Suprapubic skin (tissue), 4 donors: ENCODE data around the gene VTI1A.

Experiments
- EP300 ChIP-seq: sonication (generic); formaldehyde crosslinking; IDR thresholded peaks from one replicate; pipeline ENCODE4 v1.6.1; 2017; ENCODE audit warnings: antibody characterized with exemption
- POLR2A ChIP-seq, 2 donors: fragments of 450-650 bp; IDR thresholded peaks; one replicate each; pipeline ENCODE4 v1.6.1; 2017; ENCODE audit warnings: antibody characterized with exemption in 2 of 2, mild to moderate bottlenecking in 2 of 2, moderate library complexity in 2 of 2
- POLR2AphosphoS5 ChIP-seq, 3 donors: sonication (generic); formaldehyde crosslinking; IDR thresholded peaks; one replicate each; pipeline ENCODE4 v1.6.1; 2017; ENCODE audit warnings: antibody characterized with exemption in 3 of 3
- TF ChIP-seq, protein P1 (sequence below), 2 donors: fragments of 200-600 bp in 1 of 2; fragments of 450-650 bp in 1 of 2; sonication (generic) in 1 of 2; IDR thresholded peaks; one replicate each; pipeline ENCODE4 v1.5.1; 2016 to 2019; ENCODE audit warnings: antibody characterized with exemption in 2 of 2, mild to moderate bottlenecking in 1 of 2, moderate library complexity in 1 of 2

DNA sequence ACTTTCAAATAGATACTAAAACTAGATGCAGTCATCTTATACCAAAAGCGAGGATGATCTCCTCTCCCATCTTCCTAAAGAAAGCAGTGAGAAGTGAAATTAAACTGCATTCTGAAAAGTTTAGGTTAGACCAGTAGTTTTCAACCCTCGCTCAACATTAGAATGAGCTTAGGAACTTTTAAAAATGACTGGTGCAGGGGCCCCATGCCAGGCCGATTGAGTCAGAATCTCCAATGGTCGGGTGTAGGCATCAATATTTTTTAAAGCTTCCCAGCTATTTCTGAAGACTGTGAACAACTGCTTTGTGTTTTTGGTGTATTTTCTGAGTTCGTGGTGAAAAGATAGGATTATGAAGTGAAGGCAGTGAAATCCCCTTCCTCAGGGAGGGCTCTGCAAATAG is 146.0 kb downstream of the VTI1A start:
- no peak for TF ChIP-seq POLR2A (IDR thresholded peaks at IDR 0.05)
- TF ChIP-seq POLR2AphosphoS5 (IDR thresholded peaks at IDR 0.05), result no peak
- TF ChIP-seq, protein P1, sequence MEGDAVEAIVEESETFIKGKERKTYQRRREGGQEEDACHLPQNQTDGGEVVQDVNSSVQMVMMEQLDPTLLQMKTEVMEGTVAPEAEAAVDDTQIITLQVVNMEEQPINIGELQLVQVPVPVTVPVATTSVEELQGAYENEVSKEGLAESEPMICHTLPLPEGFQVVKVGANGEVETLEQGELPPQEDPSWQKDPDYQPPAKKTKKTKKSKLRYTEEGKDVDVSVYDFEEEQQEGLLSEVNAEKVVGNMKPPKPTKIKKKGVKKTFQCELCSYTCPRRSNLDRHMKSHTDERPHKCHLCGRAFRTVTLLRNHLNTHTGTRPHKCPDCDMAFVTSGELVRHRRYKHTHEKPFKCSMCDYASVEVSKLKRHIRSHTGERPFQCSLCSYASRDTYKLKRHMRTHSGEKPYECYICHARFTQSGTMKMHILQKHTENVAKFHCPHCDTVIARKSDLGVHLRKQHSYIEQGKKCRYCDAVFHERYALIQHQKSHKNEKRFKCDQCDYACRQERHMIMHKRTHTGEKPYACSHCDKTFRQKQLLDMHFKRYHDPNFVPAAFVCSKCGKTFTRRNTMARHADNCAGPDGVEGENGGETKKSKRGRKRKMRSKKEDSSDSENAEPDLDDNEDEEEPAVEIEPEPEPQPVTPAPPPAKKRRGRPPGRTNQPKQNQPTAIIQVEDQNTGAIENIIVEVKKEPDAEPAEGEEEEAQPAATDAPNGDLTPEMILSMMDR (IDR thresholded peaks at IDR 0.05), result no peak
- TF ChIP-seq EP300, result no peak
